Activated CD8-positive, alpha-beta memory T cell treated with anti-CD3 and anti-CD28 coated beads for 4 hours (primary cell): ENCODE measurements around the gene CDR2L.
A peak's percentile ranks its signal among the peaks of the same experiment; 100 is the strongest.
"Not testable (repeated sequence)": the region's sequence is repeated elsewhere in the genome, so short reads cannot be mapped to it uniquely, and the experiment has no call there.

Experiments
- DNase-seq, 2 donors: peaks; one replicate each; pipeline ENCODE4 v3.0.0-alpha.2; 2020; ENCODE audit warnings: low read depth in 2 of 2

CDR2L gene

GRCh38 chr17:74959826-74960515 lies 27.5 kb upstream of the CDR2L start:
- DNase-seq, result no peak

- DNase-seq, result peak in 1 of 2 donors; percentile 17
These were observed 26.7 kb upstream of the CDR2L start for GRCh38 chr17:74960570-74961342.

DNA sequence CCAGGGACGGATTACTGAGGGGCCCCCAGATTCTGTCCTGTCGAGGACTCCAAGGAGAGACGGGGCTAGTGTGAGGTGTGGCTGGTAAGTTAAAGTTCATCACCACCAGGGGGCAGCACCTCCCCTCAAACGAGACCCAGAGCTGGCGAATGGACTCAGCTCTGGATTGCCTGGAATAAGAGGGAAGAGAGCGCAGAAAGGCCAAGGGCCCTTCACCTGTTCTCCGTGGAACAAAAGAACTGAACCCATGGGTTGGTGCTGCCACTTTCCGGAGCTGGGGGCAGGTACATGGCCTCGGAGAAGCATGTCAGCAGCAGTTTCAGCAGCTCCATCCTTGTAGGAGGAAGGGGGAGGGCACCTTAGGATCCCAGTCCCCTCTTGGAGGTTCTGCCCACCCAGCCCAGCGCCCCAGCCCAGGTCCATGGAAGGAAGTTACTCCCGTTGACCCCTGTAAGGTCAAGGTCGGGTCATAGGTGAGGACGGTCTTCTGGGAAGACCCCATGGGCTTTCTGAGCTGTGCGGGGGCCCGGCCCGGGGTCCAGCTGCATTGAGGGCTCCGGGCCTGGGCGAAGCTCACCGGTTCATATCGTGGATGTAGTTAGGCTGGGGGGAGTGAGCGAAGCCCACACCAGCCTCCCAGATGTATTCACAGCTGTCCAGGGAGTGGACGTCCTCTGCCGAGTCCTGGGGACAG lies 25.6 kb upstream of the CDR2L start:
- DNase-seq, result peak; percentile 64 to 69

- DNase-seq, result no peak
These were observed 24.6 kb upstream of the CDR2L start for GRCh38 chr17:74962622-74963394.

GRCh38 chr17:74963656-74964055 lies 23.8 kb upstream of the CDR2L start:
- no peak for DNase-seq

- DNase-seq, result no peak
These were observed 23.1 kb upstream of the CDR2L start for GRCh38 chr17:74964246-74964761.

DNA sequence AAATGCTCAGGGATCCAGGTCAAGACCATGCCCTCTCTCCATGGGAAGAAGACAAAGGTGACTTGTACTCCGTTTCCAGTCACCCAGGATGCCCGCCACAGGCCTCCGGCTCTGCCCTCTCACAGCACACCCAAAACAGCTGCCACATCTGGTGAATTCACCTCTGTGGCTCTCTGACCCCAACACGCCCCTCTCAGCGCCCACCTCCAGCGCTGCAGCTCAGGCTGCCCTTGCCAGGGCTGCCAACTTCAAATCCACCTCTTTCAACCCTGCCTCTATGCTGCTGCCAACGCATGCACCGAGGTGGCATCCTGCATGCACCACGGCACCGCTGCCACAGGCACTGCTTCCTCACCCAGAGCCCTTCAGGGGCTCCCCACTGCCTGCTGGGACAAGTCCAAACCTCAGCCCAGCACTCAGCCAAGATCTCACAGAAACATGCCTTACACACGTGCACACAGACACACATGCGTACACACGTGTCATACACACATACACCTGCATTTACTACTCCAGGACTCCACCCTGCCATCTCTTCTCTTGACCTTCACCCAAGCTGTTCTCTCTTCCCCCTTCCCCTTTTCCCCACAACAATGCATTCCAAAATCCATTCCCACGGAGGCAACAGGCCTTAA lies 22.3 kb upstream of the CDR2L start:
- no peak for DNase-seq

GRCh38 chr17:74968361-74968780 lies 19.1 kb upstream of the CDR2L start:
- no peak for DNase-seq

GRCh38 chr17:74969501-74969900 lies 17.9 kb upstream of the CDR2L start:
- DNase-seq, result not testable (repeated sequence)

GRCh38 chr17:74970395-74970794 lies 17.0 kb upstream of the CDR2L start:
- DNase-seq, result no peak

DNA sequence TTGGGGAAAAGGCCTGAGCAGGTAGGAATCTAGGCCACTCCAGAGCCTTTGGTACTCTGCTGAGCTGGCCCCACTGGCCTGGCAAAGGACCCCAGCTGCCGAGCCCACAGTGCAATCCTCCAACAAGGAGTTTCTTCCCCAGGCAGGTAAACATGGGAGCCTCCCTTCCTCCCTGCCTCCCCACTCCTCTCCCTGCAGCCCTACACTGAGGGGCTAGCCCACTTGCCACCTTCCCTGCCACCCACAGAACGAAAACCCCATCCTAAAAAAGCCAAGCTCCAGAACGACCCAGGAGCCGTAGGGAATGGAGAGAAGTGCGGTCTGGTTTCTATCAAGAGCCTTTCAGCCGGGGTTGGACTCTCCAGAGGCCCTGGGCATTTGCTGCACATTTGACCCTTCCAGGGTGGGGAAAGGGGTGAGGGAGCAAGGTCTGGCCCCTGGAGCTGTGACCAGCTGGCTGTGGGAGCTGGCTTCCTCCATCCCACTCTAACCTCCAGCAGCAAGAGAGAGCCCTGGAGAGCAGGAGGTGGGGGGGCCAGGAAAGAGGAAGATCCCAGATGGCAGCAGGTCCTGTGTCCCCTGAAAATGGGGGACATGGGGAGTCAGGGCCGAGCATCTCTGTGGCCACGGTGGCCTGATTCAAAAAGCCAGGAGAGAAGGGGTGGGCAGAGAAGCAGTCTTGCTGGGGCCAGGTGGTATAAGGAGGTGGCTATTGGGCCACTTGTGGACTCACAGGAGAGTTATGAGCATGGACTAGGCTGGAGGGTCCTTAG lies 16.2 kb upstream of the CDR2L start:
- no peak for DNase-seq

GRCh38 chr17:74971842-74972106 lies 15.7 kb upstream of the CDR2L start:
- no peak for DNase-seq

- peak; percentile 59 to 65 for DNase-seq
These were observed 15.1 kb upstream of the CDR2L start, which contains the start of gene HID1 for GRCh38 chr17:74972107-74972972. HID1 (minus strand) TSS chr17:74972759; CDS start chr17:74972656, 103 bp downstream.

- no peak for DNase-seq
These were observed 14.5 kb upstream of the CDR2L start for GRCh38 chr17:74972973-74973328.

GRCh38 chr17:74975943-74976342 lies 11.5 kb upstream of the CDR2L start:
- DNase-seq, result no peak

GRCh38 chr17:74977802-74978201 lies 9.6 kb upstream of the CDR2L start:
- DNase-seq, result no peak

GRCh38 chr17:74978240-74978639 lies 9.2 kb upstream of the CDR2L start:
- no peak for DNase-seq

- no peak for DNase-seq
These were observed 7.9 kb upstream of the CDR2L start for GRCh38 chr17:74979408-74980146.
